ENCODE data around the gene MFSD2A. TPM values are rescaled to one million over a fixed set of nuclear protein-coding genes. Genes with fewer than 3 reads are reported as not detected.
A peak's percentile ranks its signal among the peaks of the same experiment; 100 is the strongest.

Gene MFSD2A
- total and polyA plus RNA-seq, 10 of the 15 experiments (the other 5 are each of a cell fraction or from before 2014, with no cell fraction given): 0.84 to 30.1 (median 15.2) TPM

DNA sequence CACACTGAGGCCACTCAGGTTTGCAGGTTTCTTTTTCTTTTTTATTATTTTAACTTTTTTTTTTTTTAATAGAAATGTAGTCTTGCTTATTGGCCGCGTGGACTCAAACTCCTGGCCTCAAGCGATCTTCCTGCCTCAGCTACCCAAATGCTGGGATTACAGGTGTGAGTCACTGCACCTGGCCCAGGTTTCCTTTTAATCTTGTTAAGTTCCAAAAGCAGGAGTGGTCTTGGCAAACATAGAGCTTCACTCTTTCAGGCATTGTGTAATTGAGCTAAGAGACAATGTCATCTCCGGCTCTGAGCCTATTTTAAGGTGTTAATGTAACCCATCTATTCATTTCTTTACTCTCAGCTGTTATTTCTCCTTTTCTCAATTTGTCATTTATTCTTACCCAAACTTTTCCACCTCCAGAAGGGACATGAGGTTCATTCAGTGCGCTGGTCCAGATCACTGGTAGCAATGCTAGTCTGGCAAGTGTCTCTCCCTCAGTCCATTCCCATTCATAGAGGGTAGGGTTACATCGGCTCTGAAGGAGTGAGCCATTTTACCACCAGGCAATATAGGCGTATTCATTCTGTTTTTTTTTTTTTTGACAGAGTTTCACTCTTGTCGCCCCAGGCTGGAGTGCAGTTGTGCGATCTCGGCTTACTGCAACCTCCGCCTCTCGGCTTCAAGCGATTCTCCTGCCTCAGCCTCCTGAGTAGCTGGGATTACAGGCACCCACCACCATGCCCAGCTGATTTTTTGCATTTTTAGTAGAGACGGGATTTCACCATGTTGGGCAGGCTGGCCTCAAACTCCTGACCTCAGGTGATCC lies 11.3 kb upstream of the MFSD2A start:
- ChIA-PET SMC1A (ENCODE audit: uncharacterized antibody, unreplicated experiment) (interaction anchor here (0.9 to 1.7 kb wide), 2 partner anchors 15 kb away, joined by 3 to 4 read pairs; no protein-coding TSS in a partner anchor), CTCF (interaction anchor here (1.5 kb wide), 2 partner anchors 13 to 24 kb away, joined by 5 to 6 read pairs; no protein-coding TSS in a partner anchor), POLR2A (interaction anchor here (0.7 kb wide), 1 partner anchor 17 kb away, joined by 4 read pairs; no protein-coding TSS in a partner anchor), RAD21 (ENCODE audit: unreplicated experiment) (interaction anchor here (1.0 kb wide), 1 partner anchor 89 kb away, joined by 4 read pairs; no protein-coding TSS in a partner anchor)
- Histone ChIP-seq H3K9me3 (replicated peaks; ENCODE audit: control insufficient read depth, insufficient read depth, low read length) (no peaks in the 10 kb centered on the region), H3K79me2 (ENCODE audit: control insufficient read depth, insufficient read depth, low read length) (no peaks in the 10 kb centered on the region), H3K9ac (ENCODE audit: control insufficient read depth, insufficient read depth, low read length) (no peak overlapping the region), H4K20me1 (ENCODE audit: control insufficient read depth, insufficient read depth) (no peaks in the 10 kb centered on the region), H3K27me3 (replicated peaks in 1 of 2; ENCODE audit: control insufficient read depth in 2 of 2, insufficient read depth in 2 of 2, low read length in 1 of 2) (no peaks in the 10 kb centered on the region), H3K4me2 (ENCODE audit: control insufficient read depth, insufficient read depth) (no peak overlapping the region), H3K4me1 (ENCODE audit: control insufficient read depth, insufficient read depth, low read length) (peaks cover 15% of the 10 kb centered on the region), H3K27ac (ENCODE audit: control insufficient read depth, insufficient read depth) (no peak overlapping the region), H2AFZ (ENCODE audit: control insufficient read depth, low read depth, low read length) (no peak overlapping the region), H3K4me3 (no peak overlapping the region), H3K36me3 (ENCODE audit: control insufficient read depth in 2 of 2, insufficient read depth in 2 of 2, low read length in 1 of 2) (no peaks in the 10 kb centered on the region)
- 72% methylated on average over 14 of the region's 14 CpGs for WGBS (ENCODE audit: insufficient coverage, insufficient replicate concordance, low lambda C conversion rate, missing lambda C conversion rate)
- ATAC-seq (no peak), FAIRE-seq (no peak), DNase-seq (ENCODE audit: low read depth, low spot score) (no peak)
- in situ Hi-C loops (cut with MboI): no loop called here
- TF ChIP-seq CHD4 (IDR thresholded peaks at IDR 0.05) (no peak), NFIC (IDR thresholded peaks at IDR 0.05; ENCODE audit: low read depth, low read length) (peak; percentile 48; the same call in 1 of the 2 replicates), RUNX3 (IDR thresholded peaks at IDR 0.05; ENCODE audit: low read length) (0 out of 2 replicates have a peak, but pooled peaks have one; percentile 8), JUNB (IDR thresholded peaks at IDR 0.05) (peak; percentile 75), FOXM1 (IDR thresholded peaks at IDR 0.05; ENCODE audit: low read depth, low read length) (peak; percentile 65; the same call in 1 of the 2 replicates), MEF2A (IDR thresholded peaks at IDR 0.05; ENCODE audit: insufficient read depth, low read depth, low read length) (0 out of 2 replicates have a peak, but pooled peaks have one; percentile 21), EP300 (IDR thresholded peaks at IDR 0.05; ENCODE audit: borderline replicate concordance in 1 of 2, control insufficient read depth in 1 of 2, low read depth in 2 of 2, low read length in 2 of 2) (no peak), EED (IDR thresholded peaks at IDR 0.05; ENCODE audit: low read depth) (peak; percentile 23; the same call in 1 of the 2 replicates)
- TF ChIP-seq, protein P1, sequence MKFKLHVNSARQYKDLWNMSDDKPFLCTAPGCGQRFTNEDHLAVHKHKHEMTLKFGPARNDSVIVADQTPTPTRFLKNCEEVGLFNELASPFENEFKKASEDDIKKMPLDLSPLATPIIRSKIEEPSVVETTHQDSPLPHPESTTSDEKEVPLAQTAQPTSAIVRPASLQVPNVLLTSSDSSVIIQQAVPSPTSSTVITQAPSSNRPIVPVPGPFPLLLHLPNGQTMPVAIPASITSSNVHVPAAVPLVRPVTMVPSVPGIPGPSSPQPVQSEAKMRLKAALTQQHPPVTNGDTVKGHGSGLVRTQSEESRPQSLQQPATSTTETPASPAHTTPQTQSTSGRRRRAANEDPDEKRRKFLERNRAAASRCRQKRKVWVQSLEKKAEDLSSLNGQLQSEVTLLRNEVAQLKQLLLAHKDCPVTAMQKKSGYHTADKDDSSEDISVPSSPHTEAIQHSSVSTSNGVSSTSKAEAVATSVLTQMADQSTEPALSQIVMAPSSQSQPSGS (IDR thresholded peaks at IDR 0.05; ENCODE audit: low read length): 0 out of 2 replicates have a peak, but pooled peaks have one; percentile 29
- BruUV-seq (replicated peaks): no TSS peak
- intact Hi-C loops (cut with micrococcal nuclease; ENCODE audit: unreplicated experiment): no loop called here

Measured in GM12878 (cell line).